Hematopoietic multipotent progenitor cell treated with erythropoietin and hydrocortisone succinate and interleukin-3 and kit ligand, for 15 days (in vitro differentiated cells): Measurements from ENCODE around the gene UNC5C.

Experiments
- DNase-seq: peaks from one replicate; pipeline ENCODE4 v3.0.0-alpha.2; 2015; ENCODE audit warnings: low spot score

Gene UNC5C

GRCh38 chr4:95267081-95267480 is 281.7 kb downstream of the UNC5C start:
- DNase-seq, result no peak

- no peak for DNase-seq
These were observed 282.7 kb downstream of the UNC5C start for GRCh38 chr4:95265814-95266740.

GRCh38 chr4:95264843-95265242 is 283.9 kb downstream of the UNC5C start:
- no peak for DNase-seq

- no peak for DNase-seq
These were observed 284.8 kb downstream of the UNC5C start for GRCh38 chr4:95263960-95264359.

- no peak for DNase-seq
These were observed 285.4 kb downstream of the UNC5C start for GRCh38 chr4:95263391-95263790.

- no peak for DNase-seq
These were observed 292.5 kb downstream of the UNC5C start for GRCh38 chr4:95256108-95256835.

GRCh38 chr4:95255396-95256107 is 293.2 kb downstream of the UNC5C start:
- no peak for DNase-seq

- DNase-seq, result no peak
These were observed 297.2 kb downstream of the UNC5C start for GRCh38 chr4:95251568-95251967.

GRCh38 chr4:95250544-95251137 is 298.1 kb downstream of the UNC5C start:
- no peak for DNase-seq

GRCh38 chr4:95249426-95250021 is 299.2 kb downstream of the UNC5C start:
- no peak for DNase-seq

GRCh38 chr4:95248720-95249425 is 299.9 kb downstream of the UNC5C start:
- DNase-seq, result no peak

GRCh38 chr4:95243892-95244291 is 304.9 kb downstream of the UNC5C start:
- DNase-seq, result no peak

- DNase-seq, result no peak
These were observed 310.2 kb downstream of the UNC5C start for GRCh38 chr4:95238554-95238953.

GRCh38 chr4:95232358-95233156 is 316.2 kb downstream of the UNC5C start:
- DNase-seq, result no peak

- no peak for DNase-seq
These were observed 317.1 kb downstream of the UNC5C start for GRCh38 chr4:95231681-95232080.

- DNase-seq, result no peak
These were observed 322.9 kb downstream of the UNC5C start for GRCh38 chr4:95225849-95226248.

- no peak for DNase-seq
These were observed 324.4 kb downstream of the UNC5C start for GRCh38 chr4:95224402-95224801.

- DNase-seq, result no peak
These were observed 328.3 kb downstream of the UNC5C start for GRCh38 chr4:95220205-95221175.

- DNase-seq, result no peak
These were observed 329.7 kb downstream of the UNC5C start for GRCh38 chr4:95219109-95219508.
